Measurements from ENCODE around the gene SYS1. TPM values are rescaled to one million over a fixed set of nuclear protein-coding genes. Genes with fewer than 3 reads are reported as not detected.

SYS1 gene
- total RNA-seq = 21.4 and 35.7 TPM in 2 replicates

DNA sequence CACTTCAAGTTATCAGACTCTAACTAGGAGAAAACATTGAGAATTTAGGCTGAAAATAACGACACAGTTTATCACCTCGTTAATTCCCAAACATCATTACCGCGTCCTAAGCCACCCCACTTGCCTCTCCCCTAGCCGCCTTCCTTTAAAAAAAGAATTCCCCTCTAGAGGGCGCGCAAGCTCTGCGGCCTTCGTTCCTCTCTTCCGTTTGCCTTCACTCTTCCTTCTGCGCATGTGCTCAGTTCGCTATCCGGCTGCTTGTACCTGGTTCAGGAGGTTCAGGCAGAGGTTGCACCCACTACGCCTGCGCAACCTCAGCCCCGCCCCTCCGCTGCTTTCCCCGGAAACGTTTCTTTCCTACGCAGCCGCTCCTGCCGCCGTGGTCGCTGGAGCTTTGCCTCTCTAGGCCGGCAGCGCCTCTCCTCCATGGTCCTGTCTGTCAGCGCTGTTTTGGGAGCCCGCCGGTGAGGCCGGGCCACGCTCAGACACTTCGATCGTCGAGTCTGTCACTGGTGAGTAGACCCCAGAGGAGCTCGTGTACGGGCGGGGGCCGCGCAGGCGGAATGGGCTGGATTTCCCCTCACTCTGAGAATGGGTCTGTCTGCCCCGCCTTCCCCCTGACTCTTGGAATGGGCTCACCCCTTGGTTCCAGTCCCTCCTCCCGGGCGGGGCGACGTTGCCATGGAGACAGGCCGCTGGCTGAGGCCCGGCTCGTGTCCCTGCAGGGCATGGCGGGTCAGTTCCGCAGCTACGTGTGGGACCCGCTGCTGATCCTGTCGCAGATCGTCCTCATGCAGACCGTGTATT, at the start of gene SYS1:
Gene SYS1, plus strand, starts transcription at position 353 of the 807 bp plus-strand sequence. Its CDS starts 376 bp downstream, at position 729.
- peak; percentile 93 for DNase-seq (ENCODE audit: low read depth, low spot score)

DNA sequence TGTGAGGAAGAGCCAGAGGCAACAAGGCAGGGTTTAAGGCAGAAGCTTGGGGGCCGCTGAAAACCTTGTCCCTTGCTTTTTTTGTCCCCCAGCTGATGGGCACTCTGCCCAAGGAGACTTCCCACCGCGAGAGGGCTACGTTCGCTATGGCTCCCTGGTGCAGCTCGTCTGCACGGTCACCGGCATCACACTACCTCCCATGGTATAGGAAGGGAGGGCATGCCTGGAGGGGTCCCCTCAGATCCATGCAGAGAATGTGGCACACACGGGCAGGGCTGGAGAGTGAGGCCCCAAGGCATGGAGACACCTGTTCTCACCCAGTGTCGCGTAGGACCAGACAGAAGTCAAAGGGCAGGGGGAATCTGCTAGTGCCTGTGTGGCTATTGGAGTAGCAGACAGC, 49.0 kb upstream of the SYS1 start:
- no peak for DNase-seq (ENCODE audit: low read depth, low spot score)

DNA sequence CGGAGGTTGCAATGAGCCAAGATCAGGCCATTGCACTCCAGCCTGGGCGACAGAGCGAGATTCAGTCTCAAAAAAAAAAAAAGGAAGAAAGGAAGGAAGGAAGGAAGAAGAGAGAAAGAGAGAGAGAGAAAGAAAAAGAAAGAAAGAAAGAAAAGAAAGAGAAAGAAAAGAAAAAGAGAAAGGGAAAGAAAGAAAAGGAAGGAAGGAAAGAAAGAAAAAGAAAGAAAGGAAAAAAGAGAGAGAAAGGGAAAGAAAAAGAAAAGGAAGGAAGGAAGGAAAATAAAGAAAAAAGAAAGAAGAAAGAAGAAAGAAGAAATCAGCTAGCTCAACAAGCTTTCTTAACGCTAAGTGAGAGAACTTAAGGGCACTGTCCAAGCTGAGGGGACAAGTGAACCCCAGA, 47.3 kb upstream of the SYS1 start:
- no peak for DNase-seq (ENCODE audit: low read depth, low spot score)

DNA sequence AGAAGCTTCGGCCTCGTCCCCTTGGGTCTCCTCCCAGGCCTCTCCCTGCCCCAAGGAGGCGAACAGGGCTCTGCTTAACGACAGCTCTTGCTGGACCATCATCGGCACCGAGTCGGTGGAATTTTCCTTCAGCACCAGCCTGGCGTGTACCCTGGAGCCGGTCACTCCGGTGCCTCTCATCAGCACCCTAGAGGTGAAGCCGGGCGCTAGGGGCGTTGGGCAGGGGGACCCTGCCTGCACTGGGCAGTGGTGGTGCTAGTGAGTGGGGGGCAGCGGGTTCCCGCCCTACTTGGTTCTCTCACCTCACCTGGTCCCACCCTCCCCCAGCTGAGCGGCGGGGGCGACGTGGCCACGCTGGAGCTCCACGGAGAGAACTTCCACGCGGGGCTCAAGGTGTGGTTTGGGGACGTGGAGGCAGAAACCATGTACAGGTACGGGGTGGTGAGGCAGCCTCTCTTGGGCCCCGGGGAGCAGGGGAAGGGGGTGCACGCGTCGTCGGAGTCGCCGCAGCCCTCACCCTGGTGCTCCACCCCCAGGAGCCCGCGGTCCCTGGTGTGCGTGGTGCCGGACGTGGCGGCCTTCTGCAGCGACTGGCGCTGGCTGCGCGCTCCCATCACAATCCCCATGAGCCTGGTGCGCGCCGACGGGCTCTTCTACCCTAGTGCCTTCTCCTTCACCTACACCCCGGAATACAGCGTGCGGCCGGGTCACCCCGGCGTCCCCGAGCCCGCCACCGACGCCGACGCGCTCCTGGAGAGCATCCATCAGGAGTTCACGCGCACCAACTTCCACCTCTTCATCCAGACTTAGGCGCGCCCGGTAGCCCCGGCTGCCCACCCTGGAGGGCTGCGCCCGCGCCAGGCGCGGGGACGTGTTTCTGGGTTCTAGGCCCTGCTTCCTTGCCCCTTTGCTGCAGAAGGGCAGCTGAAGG, 46.5 kb upstream of the SYS1 start:
- DNase-seq (ENCODE audit: low read depth, low spot score) = no peak

DNA sequence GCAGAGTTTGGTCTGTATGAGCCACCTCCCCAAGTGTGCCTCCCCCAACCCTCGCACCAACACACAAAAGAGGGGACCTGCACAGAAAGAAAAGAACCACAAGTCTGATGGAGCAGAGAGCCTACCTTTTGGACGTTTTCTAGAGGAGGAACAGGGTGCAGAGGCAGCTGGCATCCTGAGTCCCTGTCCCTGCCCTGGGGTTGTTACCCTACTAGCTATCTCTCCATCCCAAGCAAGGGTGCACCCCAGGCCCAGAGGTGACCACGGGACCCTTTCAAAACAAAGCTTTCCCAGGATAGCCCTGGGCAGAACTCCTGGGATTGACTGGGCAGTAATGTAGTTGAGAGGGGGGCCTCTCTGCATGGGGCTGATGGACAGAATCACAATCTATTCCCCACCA, 45.1 kb upstream of the SYS1 start:
- DNase-seq (ENCODE audit: low read depth, low spot score) = no peak

DNA sequence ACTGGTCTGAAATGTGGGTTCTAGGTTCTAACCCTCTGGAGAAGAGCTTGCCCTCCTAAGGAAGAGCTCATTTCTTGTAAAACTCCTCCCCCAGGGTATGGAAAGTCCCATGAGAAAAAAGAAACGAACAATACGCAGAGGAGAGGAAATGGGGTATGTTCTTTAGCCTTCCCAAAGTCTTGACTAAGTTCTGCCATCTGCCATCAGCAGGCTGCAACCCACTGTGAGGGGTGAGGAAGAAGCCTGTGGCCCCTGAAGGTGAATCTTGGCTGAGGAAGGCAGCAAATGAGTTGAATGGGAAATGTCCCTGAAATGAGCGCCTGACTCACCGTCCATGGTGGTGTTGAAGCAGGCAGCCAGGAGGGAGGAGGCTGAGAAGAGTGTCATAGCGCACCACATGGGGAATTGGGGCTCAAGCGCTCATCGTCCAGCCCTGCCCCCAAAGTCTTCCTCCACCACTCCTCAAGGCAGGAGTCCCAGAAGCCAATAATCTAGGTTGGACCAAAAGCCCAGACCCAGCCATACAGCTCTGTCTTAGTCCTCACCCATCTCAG, 44.5 kb upstream of the SYS1 start:
- no peak for DNase-seq (ENCODE audit: low read depth, low spot score)

DNA sequence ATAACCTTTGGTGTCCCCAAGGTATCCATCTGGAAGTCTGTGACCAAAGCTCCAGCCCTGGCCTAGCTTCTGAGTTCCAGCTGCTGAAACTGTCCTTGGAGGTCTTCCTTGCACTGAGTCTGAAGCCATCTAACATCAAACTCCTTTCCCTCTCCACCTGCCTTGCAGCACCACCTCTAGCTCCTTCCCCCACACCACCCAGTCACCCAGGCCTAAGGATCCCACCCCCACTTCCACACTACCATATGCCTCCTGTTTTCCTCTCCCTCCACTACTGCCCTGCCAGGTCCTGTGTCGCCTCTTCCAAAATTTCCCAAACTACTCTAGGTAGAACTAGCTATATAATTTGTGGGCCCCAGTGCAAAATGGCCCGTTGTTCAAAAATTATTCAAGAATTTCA, 44.0 kb upstream of the SYS1 start:
- DNase-seq (ENCODE audit: low read depth, low spot score) = no peak

DNA sequence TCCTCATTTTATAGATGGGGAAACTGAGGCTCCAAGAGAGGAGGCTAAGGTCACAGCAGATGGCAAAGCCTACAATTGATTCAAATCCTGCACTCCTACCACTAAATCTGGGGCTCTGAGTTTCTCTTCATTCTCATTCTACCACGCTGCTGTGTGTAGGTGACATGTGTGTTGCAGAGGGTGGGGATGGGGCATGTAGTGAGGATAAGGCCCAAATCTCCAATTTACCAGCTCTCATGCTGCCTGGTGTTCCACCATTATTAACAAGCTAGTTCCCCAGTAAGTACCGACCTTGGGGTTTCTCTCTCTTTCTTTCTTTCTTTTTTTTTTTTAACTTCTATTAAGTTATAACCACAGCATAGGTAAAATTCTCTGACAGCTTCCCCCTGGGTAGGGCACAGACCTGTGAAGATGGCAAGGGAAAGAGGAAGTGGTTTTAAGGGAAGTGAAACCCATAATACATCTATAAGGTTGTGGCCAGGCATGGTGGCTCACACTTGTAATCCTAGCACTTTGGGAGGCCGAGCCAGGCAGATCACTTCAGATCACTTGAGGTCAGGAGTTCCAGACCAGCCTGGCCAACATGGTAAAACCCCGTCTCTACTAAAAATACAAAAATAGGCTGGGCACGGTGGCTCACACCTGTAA, 41.9 kb upstream of the SYS1 start:
- no peak for DNase-seq (ENCODE audit: low read depth, low spot score)

DNA sequence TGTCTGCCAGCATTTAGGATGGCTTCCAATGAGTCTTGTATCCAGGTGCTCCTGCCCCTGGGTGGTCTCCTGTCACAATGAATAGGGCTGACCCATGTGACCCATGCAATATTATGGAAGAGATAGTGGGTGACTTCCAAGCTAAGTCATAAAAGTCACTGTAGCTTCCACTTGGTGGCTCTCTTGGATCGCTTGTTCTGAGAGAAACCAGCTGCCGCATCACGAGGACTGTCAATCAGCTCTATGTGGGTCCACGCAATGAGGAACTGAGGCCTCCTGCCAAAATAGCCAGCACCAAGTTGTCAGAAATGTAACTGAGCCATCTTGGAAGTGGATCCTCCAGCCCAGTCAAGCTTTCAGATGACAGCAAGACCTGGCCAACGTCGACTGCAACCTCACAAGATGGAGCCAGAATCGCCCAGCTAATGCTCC, 40.0 kb upstream of the SYS1 start:
- no peak for DNase-seq (ENCODE audit: low read depth, low spot score)

DNA sequence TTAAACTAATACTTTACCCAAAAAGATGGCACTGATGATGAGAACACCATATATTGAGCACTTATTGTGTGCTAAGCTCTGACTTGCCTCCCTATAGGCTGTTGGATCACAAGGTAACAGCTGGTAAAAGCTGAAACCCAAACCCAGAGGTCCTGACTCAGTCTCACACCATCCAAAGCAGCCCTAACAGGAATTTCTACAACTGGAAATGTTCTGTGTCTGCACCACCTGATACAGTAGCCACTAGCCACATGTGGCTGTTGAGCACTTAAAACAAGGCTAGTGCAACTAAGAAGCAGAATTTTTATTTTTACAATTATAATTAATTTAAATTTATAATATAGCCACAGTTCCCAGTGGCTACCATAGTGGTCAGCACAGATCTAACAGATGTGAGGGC, 39.2 kb upstream of the SYS1 start:
- DNase-seq (ENCODE audit: low read depth, low spot score) = no peak

DNA sequence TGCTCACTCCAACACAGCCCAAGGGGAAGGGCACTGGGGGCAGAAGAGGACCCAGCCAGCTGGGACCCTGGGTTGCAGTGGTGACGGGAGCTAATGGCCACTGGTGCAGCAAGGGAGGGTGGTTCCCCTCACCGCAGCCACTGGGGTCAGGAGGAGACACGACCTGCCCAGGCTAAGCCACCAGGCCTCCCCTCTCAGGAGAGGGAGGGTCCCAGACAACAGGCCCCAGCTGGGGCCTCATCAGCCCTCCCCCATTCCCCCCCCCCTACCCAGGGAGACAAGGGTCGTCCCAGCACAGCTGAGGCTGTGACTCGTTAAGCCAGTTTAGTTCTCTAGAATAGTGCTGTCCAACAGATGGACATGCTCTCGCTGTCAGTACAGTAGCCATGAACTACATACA, 37.6 kb upstream of the SYS1 start:
- DNase-seq (ENCODE audit: low read depth, low spot score) = no peak

DNA sequence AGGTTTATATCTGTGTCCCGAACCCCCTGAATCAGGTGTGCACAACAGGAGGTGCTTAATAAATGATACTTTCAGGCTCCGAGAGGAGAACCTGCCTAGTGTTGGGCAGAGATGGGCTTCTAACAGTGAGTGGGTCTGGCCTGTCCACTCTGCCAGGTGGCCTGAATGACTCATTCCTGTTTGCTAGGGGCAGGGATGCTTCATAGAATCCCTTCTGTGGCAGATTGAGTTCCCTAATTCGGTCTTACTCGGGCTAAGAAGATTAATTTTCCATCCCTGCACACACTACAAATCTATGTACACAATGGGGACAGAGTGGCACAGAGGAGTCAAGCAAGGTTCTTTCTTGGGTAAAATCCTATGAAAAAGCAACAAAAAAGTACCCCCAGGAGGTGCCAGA, 34.5 kb upstream of the SYS1 start:
- DNase-seq (ENCODE audit: low read depth, low spot score) = no peak

DNA sequence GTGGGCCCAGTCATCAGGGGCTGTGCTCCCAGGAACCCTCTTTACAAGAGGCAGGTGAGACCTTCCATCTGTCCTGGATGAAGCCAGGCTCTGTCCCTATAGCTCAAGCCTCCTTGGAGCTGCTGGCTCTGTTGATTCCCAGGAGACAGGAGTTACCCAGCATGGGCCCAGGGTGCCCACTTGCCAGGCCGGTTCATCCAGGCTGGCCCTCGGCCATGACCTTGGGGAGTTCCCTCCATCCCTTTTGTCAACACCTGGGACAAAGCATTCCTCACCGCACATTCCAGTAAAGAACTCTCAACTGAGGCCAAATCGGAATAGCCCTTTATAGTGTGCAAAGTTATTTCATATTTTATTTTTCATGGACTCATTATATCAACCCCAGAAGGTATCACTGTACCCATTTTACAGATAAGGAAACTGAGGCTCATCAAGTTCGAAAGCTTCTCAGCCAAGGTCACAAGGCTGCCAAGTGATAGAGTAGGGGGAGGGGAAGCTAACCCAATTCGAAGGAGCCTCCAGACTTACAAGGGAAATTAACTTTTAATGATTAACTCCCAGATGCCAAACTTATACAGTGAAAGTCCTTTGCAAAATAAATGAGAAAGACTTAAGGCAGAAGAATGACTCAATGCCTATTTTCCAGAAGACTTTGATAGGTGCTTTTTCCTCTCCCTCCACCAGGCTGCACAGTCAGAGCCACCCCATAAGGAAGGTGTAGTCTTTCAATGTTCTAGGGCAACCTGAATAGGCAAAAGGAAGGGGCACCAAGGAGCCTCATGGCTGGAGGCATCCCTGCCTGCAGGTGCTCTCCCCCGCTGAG, 33.2 kb upstream of the SYS1 start:
- DNase-seq (ENCODE audit: low read depth, low spot score) = no peak

DNA sequence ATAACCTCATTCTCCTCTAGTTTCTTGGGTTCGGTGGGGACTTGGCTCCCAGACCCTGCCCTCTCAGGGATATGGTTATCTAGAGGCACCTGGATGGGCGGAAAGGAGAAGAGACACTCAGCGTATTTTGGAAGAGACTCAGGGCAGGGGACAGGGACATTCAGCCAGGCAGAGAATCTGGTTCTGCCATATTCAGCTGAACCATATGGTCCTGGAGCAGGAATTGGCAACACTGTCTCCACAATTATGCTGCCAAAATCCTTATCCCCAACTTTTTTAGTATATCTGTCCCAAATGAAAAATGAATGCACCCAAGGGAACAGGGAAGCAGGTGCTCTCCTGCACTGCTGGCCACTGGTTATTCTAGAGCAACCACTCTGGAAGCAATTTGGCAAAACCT, 32.5 kb upstream of the SYS1 start:
- DNase-seq (ENCODE audit: low read depth, low spot score) = no peak

DNA sequence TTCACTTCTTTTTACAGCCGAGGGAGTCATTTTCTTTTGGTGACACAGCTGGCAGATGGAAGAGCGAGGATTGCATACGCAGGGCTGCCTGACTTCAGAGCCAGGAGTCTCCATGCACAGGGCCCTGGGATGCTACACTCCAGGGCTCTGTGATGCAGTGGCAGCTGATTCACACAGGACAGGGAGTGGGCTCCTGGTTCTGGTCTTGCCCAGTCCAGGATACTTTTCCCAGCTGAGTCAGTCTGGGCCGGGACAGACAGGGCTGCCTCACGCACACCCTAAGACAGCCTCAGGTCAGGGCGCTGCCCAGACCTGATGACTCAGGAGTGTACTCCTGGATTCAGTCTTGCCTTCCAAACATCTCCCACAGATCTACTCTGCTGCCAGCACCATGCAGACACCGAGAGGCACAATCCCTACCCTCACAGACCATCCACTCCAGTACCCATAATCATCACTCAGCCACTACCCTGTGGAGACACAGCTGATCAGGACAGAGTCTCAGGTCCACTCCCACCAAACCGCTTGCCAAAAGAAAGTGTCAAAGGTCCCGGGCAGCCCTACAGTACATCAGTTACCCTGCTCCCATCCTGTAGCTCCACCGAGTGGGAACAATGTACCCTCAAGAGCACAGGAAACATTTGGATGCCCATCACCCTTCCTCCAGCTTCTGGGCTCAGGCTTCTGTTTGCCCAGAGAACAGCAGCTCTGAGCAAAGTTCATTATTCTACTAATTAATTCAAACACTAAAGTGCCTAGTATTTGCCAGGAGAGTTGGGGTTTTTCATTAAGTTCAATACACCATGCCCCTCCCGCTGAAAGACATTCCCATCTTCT, 26.2 kb upstream of the SYS1 start:
- DNase-seq (ENCODE audit: low read depth, low spot score) = no peak

DNA sequence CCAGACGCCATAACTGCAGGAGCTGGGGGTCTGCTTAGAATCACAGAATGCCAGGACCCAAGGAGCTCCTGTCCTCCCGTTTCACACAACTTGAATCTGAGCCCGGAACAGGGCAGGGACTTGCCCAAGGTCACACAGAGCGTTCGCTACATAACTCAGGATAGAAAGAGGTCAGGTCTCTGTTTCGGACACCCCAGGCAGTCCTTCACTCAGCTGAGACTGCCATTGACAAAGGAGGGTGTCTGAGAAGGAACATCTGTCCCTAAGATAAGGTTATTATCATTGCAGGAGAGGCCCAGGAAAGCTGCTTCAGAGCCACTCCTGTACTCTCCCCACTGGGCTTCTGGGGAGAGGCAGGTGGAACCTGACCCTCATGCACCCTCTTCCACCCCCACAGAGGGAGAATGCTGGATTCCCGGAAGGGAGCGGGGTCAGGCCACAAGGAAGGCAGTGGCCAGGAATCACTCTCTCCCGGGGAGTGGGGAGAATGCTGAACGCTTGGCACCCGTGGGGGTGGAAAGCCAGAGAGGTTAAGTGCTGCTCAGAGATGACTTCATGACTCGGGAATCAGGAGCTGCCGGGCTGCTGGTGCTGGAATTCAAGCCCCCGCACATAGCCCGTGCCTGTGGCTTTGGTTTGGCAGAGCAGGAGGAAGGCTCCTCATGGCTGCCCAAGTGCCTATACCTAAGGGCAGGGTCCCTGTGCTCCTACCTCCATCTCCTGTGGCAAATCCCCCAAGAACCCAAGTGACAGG, 25.4 kb upstream of the SYS1 start:
- DNase-seq (ENCODE audit: low read depth, low spot score) = no peak

DNA sequence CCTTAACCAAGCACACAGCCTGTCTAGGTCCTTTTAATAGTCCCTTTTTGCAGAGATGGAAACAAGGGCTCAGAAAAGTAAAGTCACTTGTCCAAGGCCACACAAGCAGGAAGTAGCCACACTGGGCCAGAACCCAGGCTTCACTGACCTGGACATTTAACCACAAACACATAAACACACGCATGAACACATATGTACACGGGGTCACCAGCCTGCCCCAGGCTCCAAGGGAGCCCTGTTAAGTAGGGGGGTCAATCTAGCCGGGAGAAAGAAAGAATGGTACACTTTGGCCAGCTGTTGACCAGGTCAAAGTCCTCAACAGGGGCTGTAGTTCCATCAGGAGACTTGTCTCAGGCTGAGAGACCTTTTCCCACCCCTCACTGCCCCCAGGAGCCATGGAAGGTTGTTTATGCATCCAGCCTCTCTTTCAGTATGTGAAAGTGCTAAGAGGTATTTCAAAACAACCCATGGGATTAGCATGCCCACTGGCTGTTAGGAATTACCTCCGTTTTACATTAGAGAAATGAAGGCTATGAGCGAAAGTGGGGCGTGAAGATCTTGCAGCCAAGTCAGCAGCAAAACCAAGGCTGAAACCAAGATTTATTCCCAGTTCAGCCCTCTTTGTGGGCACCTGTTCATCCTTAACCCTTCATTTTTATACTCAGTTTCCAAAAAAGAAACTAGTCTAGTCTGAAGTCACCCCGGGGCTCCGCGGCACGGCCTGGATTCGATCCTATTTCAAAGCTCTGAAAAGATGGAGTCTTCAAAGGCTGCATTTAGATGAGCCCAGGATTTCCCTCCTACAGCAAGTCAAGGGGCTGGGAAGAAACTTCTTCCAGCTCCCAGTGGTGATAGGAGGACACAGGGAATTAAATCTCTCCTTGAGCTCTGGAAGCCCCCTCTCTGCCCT, 24.6 kb upstream of the SYS1 start:
- DNase-seq (ENCODE audit: low read depth, low spot score) = no peak

DNA sequence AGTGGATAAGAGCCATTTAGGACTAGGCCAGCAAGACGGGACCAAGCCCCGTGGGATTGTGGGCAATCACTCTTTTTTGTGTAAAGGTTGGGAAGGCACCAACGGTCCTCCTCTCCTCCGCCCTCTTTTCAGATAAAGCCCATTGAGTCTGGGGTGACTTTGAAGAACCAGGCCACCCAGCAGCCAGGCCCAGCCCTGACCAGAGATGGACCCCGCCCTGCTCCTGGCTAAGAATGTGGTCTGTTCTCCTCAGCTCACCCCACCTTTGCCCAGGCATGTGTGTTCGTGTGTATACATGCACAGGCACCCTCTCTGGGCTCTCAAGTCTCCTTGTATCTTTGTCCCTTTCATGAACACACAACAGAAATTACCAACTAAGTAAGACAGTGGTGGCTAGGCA, 23.9 kb upstream of the SYS1 start:
- no peak for DNase-seq (ENCODE audit: low read depth, low spot score)

Data from pulmonary artery endothelial cell (primary cell).